Psoas muscle (tissue), 8 donors: ENCODE data around the gene LRRC73. TPM values are rescaled to one million over a fixed set of nuclear protein-coding genes. Genes with fewer than 3 reads are reported as not detected.

Experiments
- ATAC-seq, 4 donors: fragments of 200-7000 bp; cut with Tn5 transposase; one replicate each; pipeline ENCODE4 v1.9.1; 2020; ENCODE audit warnings: moderate library complexity in 3 of 4, mild to moderate bottlenecking in 2 of 4
- DNase-seq, 2 donors: peaks; one replicate each; pipeline ENCODE4 v3.0.0-alpha.2; 2020
- H3K27ac ChIP-seq: fragments of 200-600 bp; one replicate; pipeline ENCODE4 v1.8.0; 2022
- H3K27me3 ChIP-seq, 3 donors: fragments of 200-600 bp in 1 of 3; one replicate each; pipeline versions ENCODE4 v1.6.1 to v1.8.0; 2013 to 2022; ENCODE audit warnings: low read length in 2 of 3, mild to moderate bottlenecking in 2 of 3, moderate library complexity in 1 of 3; ENCODE audit not compliant: insufficient read depth in 3 of 3
- H3K36me3 ChIP-seq, 2 donors: fragments of 200-600 bp in 1 of 2; one replicate each; pipeline versions ENCODE4 v1.6.1 to v1.8.0; 2013 to 2022; ENCODE audit warnings: low read depth in 1 of 2, mild to moderate bottlenecking in 1 of 2, moderate library complexity in 1 of 2; ENCODE audit not compliant: insufficient read depth in 1 of 2
- H3K4me1 ChIP-seq: fragments of 200-600 bp; one replicate; pipeline ENCODE4 v1.8.0; 2022
- H3K4me3 ChIP-seq: fragments of 200-600 bp; one replicate; pipeline ENCODE4 v1.8.0; 2022; ENCODE audit warnings: mild to moderate bottlenecking
- H3K9me3 ChIP-seq: fragments of 200-600 bp; one replicate; pipeline ENCODE4 v1.8.0; 2022
- CTCF ChIP-seq: fragments of 200-600 bp; IDR thresholded peaks from one replicate; pipeline ENCODE4 v1.8.0; 2022; ENCODE audit warnings: antibody characterized with exemption
- WGBS, 3 donors: extraction: QIAGEN DNeasy Blood & Tissue Kit; methylation state at CpG; one replicate each; pipeline versions ENCODE4 v1.1.6 to v1.1.7; 2013; 5-methylcytosine and 5-hydroxymethylcytosine counted together
- intact Hi-C, 2 donors: fragments of 100-400 bp; cut with DNase I; formaldehyde crosslinking; loops; one replicate each; pipeline versions ENCODE4 v1.11.0 to v1.14.2; 2022
- polyA plus RNA-seq, 3 donors: library from polyadenylated mRNA; stranded (reverse); fragments of 200-250 nt; gene quantifications; one replicate each; pipeline ENCODE4 v1.2.3, GENCODE V29; 2013
- total RNA-seq, 4 donors: library from RNA; stranded (reverse); fragmentation: NEBNext Ultra II Directional in 2 of 4; extraction: Animal tissue kit (Norgen Biotek cat#: 25700) in 2 of 4; gene quantifications; one replicate each; pipeline versions ENCODE4 v1.2.1 to v1.2.4, GENCODE V29; 2021 to 2023
- donor health status: healthy with polysubstance abuse.
- donor health status: DM: no; HTN: no; CAD: no; lungs with moderate emphysema.
- donor health status: Bipolar disorder and iron deficiency.
- donor health status: healthy.
- donor health status: DM: yes; HTN: yes; CAD: no.
- donor health status: DM: no; HTN: no; CAD: no.
- donor health status: DM: no; HTN: no; CAD: no.
- donor health status: DM: yes; HTN: yes; CAD: no.

Gene LRRC73
- total and polyA plus RNA-seq, 7 donors = 0.10 to 0.29 (median 0.23) TPM; not detected in 3

DNA sequence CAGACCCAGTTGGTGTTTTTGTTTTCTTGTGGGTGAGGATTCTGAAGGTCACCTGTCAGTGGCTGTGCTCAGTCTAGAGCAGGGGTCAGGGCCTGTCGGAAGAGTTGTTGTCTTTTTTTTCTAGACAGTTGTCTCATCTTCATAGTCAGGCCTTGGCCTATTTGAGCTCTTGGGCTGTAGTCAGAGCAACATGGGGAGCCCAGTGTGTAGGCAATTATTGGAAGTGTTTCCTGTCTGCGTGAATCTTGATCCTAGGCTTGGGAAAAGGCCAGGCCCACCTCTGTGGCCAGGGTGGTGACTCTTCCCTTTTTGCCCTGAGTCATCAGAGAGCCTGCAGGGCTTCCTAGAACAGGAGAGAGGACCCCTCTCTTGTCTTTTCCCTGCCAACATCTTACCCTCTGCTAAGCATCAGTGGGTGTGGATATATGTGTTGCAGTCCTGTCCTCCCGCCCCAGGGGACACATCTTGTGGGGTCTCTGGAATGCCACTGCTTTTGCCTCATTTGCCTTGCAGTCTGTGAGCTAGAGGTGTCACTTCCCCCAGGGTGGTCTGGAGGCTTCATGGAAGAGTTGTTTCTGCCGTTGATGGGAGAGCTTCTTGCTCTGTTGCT, 21.4 kb downstream of the LRRC73 start:
- WGBS, 3 donors = 35 to 49% (median 38%) methylated on average over 4 of the region's 4 CpGs
- peak overlapping the region; percentile 70 for H3K27ac ChIP-seq
- intact Hi-C loops = no loop called here

GRCh38 chr6:43481591-43482236, 28.4 kb downstream of the LRRC73 start:
- no peaks in the 10 kb centered on the region for H3K27me3 ChIP-seq
- H3K27ac ChIP-seq = peak overlapping the region; percentile 74
- WGBS, 3 donors = 90 to 91% (median 91%) methylated on average over 11 of the region's 11 CpGs
- peaks cover 0 to 21% of the 10 kb centered on the region in 2 donors for H3K36me3 ChIP-seq
- ATAC-seq = no peak
- H3K4me3 ChIP-seq = no peak overlapping the region
- intact Hi-C loops = no loop called here
- H3K9me3 ChIP-seq = no peaks in the 10 kb centered on the region
- peaks cover 46% of the 10 kb centered on the region for H3K4me1 ChIP-seq
- no peak for TF ChIP-seq CTCF
- DNase-seq = no peak

More for the DNA sequence above, 21.4 kb downstream of the LRRC73 start:
- ATAC-seq = peak; percentile 60 to 65 (median 63)
- peaks cover 3% of the 10 kb centered on the region for H3K4me1 ChIP-seq
- H3K9me3 ChIP-seq = no peaks in the 10 kb centered on the region
- DNase-seq = no peak
- TF ChIP-seq CTCF = no peak
- H3K4me3 ChIP-seq = peak overlapping the region; percentile 8
- peaks cover 0 to 2% of the 10 kb centered on the region in 2 donors for H3K36me3 ChIP-seq
- no peaks in the 10 kb centered on the region for H3K27me3 ChIP-seq

GRCh38 chr6:43481075-43481474, 29.1 kb downstream of the LRRC73 start:
- no peaks in the 10 kb centered on the region for H3K27me3 ChIP-seq
- DNase-seq (no peak), ATAC-seq (peak; percentile 76 to 87 (median 84))
- intact Hi-C loops = no loop called here
- H3K4me1 ChIP-seq = peaks cover 45% of the 10 kb centered on the region
- H3K9me3 ChIP-seq = no peaks in the 10 kb centered on the region
- H3K36me3 ChIP-seq = peaks cover 0 to 21% of the 10 kb centered on the region in 2 donors
- no peak overlapping the region for H3K4me3 ChIP-seq
- no peak for TF ChIP-seq CTCF
- 93 to 94% (median 94%) methylated on average over 2 of the region's 2 CpGs for WGBS, 3 donors
- peak overlapping the region; percentile 74 for H3K27ac ChIP-seq

GRCh38 chr6:43478008-43478372, 32.2 kb downstream of the LRRC73 start:
- no peaks in the 10 kb centered on the region for H3K9me3 ChIP-seq
- ATAC-seq = peak in 2 of 4 donors; percentile 28 to 34
- intact Hi-C loops = no loop called here
- peak overlapping the region; percentile 87 for H3K27ac ChIP-seq
- DNase-seq = no peak
- no peaks in the 10 kb centered on the region for H3K27me3 ChIP-seq
- H3K4me1 ChIP-seq = peaks cover 42% of the 10 kb centered on the region
- H3K4me3 ChIP-seq = peak overlapping the region; percentile 82
- no peak for TF ChIP-seq CTCF
- peaks cover 0 to 18% of the 10 kb centered on the region in 2 donors for H3K36me3 ChIP-seq
- WGBS, 3 donors = 4 to 10% (median 5%) methylated on average over 3 of the region's 3 CpGs
